Sigmoid colon (tissue), 7 donors: ENCODE results near the gene SPART. TPM values are rescaled to one million over a fixed set of nuclear protein-coding genes. Genes with fewer than 3 reads are reported as not detected.

Source experiments
- DNase-seq: peaks from one replicate; pipeline ENCODE4 v3.0.0-alpha.2; 2019
- H3K27ac ChIP-seq, 4 donors: fragments of 200-600 bp; sonication (generic); one replicate each; pipeline ENCODE4 v1.5.1; 2016 to 2019; ENCODE audit warnings: mild to moderate bottlenecking in 1 of 4
- H3K27me3 ChIP-seq, 3 donors: fragments of 200-600 bp; sonication (generic); one replicate each; pipeline ENCODE4 v1.5.1; 2019; ENCODE audit warnings: mild to moderate bottlenecking in 1 of 3
- H3K36me3 ChIP-seq, 4 donors: fragments of 200-600 bp; sonication (generic); one replicate each; pipeline ENCODE4 v1.5.1; 2016 to 2019
- H3K4me1 ChIP-seq, 4 donors: fragments of 200-600 bp; sonication (generic); one replicate each; pipeline ENCODE4 v1.5.1; 2017 to 2019
- H3K4me3 ChIP-seq, 4 donors: fragments of 200-600 bp; sonication (generic); one replicate each; pipeline ENCODE4 v1.5.1; 2017 to 2019; ENCODE audit warnings: mild to moderate bottlenecking in 2 of 4, moderate library complexity in 1 of 4
- H3K9me3 ChIP-seq, 4 donors: fragments of 200-600 bp in 3 of 4; sonication (generic) in 3 of 4; one replicate each; pipeline versions ENCODE4 v1.5.1 to v1.6.1; 2013 to 2019
- CTCF ChIP-seq, 4 experiments: fragments of 450-650 bp in 3 of 4; fragments of 200-600 bp in 1 of 4; IDR thresholded peaks; one replicate each; pipeline ENCODE4 v1.5.1; 2016 to 2019; ENCODE audit warnings: antibody characterized with exemption in 4 of 4, mild to moderate bottlenecking in 3 of 4, moderate library complexity in 2 of 4
- EP300 ChIP-seq, 4 donors: sonication (generic); formaldehyde crosslinking; IDR thresholded peaks; one replicate each; pipeline ENCODE4 v1.6.1; 2017; ENCODE audit warnings: antibody characterized with exemption in 4 of 4
- POLR2A ChIP-seq, 2 donors: fragments of 450-650 bp; IDR thresholded peaks; one replicate each; pipeline ENCODE4 v1.6.1; 2016; ENCODE audit warnings: antibody characterized with exemption in 2 of 2, mild to moderate bottlenecking in 2 of 2, moderate library complexity in 2 of 2
- POLR2AphosphoS5 ChIP-seq, 4 donors: sonication (generic); formaldehyde crosslinking; IDR thresholded peaks; one replicate each; pipeline ENCODE4 v1.6.1; 2017; ENCODE audit warnings: antibody characterized with exemption in 4 of 4
- WGBS, 2 donors: extraction: QIAGEN DNeasy Blood & Tissue Kit; methylation state at CpG; one replicate each; pipeline ENCODE4 v1.1.7; 2013; 5-methylcytosine and 5-hydroxymethylcytosine counted together
- intact Hi-C: fragments of 100-400 bp; cut with DNase I; formaldehyde crosslinking; loops from one replicate; pipeline ENCODE4 v1.15.1; 2023
- polyA plus RNA-seq, 3 donors: library from polyadenylated mRNA; stranded (reverse); fragments of 200-250 nt; gene quantifications; one replicate each; pipeline ENCODE4 v1.2.3, GENCODE V29; 2013
- total RNA-seq, 4 donors: library from RNA; depleted of rRNA; stranded (reverse); fragments of >200 nt; gene quantifications; one replicate each; pipeline ENCODE4 v1.1.0, GENCODE V29; 2016
- donor health status: healthy with polysubstance abuse.
- donor health status: Bipolar disorder and iron deficiency.
- donor health status: healthy.

The SPART gene
- total and polyA plus RNA-seq, 7 donors: 4.6 to 99.9 (median 83.2) TPM

DNA sequence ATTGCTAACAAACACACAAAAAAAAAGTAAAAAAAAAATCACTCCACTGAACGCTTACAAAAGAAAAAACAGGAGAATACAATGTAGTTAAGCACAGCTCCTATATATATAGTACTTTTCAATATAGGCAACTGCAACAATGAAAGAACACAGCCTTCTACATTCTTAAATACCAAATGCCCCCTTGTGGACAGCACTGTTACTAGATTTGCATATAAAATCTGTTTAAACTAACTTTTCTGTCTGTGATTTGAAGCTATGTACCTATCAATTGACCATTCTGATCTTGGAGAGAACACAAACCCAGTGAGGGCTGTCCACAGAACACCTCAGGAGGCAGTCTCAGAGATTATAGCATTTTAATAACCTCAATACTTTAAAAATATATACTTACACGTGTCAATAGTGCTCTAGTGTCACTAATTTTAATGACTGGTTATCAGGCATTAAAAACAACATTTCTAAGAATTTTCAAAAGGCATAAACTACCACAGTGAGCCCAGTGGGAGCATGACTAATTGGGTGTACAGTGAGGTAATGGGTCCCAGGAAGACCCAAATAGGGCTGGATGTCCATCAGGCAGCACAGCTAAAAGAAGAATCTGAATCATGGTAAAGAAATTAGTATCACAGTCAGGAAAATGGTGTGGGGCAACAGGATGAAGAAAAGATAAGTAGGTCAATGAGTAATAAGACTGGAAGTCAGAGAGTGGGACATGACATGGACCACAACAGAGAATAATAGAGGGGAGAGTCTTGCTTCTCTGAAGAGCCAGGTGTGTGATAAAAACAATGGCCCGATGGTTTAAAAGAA is 70.8 kb downstream of the SPART start:
- Histone ChIP-seq H3K9me3 (no peaks in the 10 kb centered on the region), H3K4me3 (no peak overlapping the region), H3K4me1 (no peaks in the 10 kb centered on the region), H3K36me3 (no peaks in the 10 kb centered on the region), H3K27me3 (no peaks in the 10 kb centered on the region), H3K27ac (no peak overlapping the region)
- TF ChIP-seq POLR2A (IDR thresholded peaks at IDR 0.05) (no peak), EP300 (IDR thresholded peaks at IDR 0.05) (no peak), POLR2AphosphoS5 (IDR thresholded peaks at IDR 0.05) (no peak), CTCF (IDR thresholded peaks at IDR 0.05) (peak; percentile 24 to 67 (median 52))
- intact Hi-C loops: loop anchor here (1.0 kb wide), 1 partner anchor 297 kb away; no protein-coding TSS in a partner anchor
- WGBS, 2 donors: 77 to 82% methylated on average over 3 of the region's 3 CpGs
- DNase-seq: no peak

- no peak overlapping the region for H3K4me3 ChIP-seq
- no peaks in the 10 kb centered on the region for H3K36me3 ChIP-seq
- no peaks in the 10 kb centered on the region for H3K4me1 ChIP-seq
- H3K27me3 ChIP-seq: no peaks in the 10 kb centered on the region
- no peak for DNase-seq
- intact Hi-C loops: no loop called here
- 91 to 94% methylated on average over 2 of the region's 2 CpGs for WGBS, 2 donors
- TF ChIP-seq POLR2A (IDR thresholded peaks at IDR 0.05): no peak
- TF ChIP-seq POLR2AphosphoS5 (IDR thresholded peaks at IDR 0.05): no peak
- no peak for TF ChIP-seq CTCF (IDR thresholded peaks at IDR 0.05)
- TF ChIP-seq EP300 (IDR thresholded peaks at IDR 0.05): no peak
- H3K27ac ChIP-seq: no peak overlapping the region
- H3K9me3 ChIP-seq: no peaks in the 10 kb centered on the region
Observed at GRCh38 chr13:36273431-36273830, 72.8 kb downstream of the SPART start.

DNA sequence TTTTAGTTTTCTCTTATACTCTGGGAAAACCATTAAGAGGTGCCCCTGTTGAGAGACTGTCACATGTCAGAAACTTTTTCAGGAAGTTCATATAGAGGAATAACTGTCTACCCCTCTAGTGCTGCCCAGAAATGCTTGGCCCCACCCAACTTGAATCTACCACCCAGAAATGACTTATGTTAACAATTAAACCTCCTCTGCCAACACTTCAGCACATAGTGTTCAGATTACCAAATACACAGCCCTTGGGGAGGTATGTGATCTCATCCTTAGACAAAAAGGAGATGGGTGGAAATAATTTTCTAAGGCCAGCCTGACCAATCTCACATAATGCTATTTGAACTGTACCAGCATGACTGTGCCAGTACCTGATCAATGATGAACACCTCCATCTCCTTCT is 84.2 kb downstream of the SPART start:
- DNase-seq: no peak
- intact Hi-C loops: no loop called here
- no peaks in the 10 kb centered on the region for H3K36me3 ChIP-seq
- no peak overlapping the region for H3K27ac ChIP-seq
- H3K4me1 ChIP-seq: no peaks in the 10 kb centered on the region
- H3K9me3 ChIP-seq: no peaks in the 10 kb centered on the region
- H3K27me3 ChIP-seq: no peaks in the 10 kb centered on the region
- H3K4me3 ChIP-seq: no peak overlapping the region
- TF ChIP-seq POLR2AphosphoS5 (IDR thresholded peaks at IDR 0.05) (no peak), EP300 (IDR thresholded peaks at IDR 0.05) (no peak)

DNA sequence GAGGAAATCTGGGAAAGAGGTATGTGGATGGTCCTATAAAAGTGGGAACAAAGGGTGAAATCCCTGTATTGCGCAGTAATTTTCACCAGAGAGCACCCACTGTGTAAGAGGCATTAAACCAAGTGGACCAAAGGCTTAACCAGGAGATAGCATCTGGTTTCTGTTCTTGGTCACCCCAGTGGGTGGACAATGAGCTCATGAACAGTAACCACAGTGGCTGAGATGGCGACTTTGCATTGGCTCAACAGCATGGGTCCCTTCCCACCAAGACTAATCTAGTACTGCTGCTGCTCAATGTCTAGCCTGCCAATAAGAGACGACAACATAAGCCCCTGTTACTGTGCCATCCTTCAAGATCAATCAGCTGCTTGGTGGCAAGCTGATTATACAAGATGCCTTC is 85.2 kb downstream of the SPART start:
- no peak for DNase-seq
- H3K36me3 ChIP-seq: no peaks in the 10 kb centered on the region
- intact Hi-C loops: no loop called here
- no peaks in the 10 kb centered on the region for H3K27me3 ChIP-seq
- TF ChIP-seq POLR2AphosphoS5 (IDR thresholded peaks at IDR 0.05) (no peak), EP300 (IDR thresholded peaks at IDR 0.05) (no peak), POLR2A (IDR thresholded peaks at IDR 0.05) (no peak)
- WGBS, 2 donors: 92 to 93% methylated on average over 3 of the region's 3 CpGs
- H3K4me3 ChIP-seq: no peak overlapping the region
- H3K9me3 ChIP-seq: no peaks in the 10 kb centered on the region
- no peak overlapping the region for H3K27ac ChIP-seq
- H3K4me1 ChIP-seq: no peaks in the 10 kb centered on the region

DNA sequence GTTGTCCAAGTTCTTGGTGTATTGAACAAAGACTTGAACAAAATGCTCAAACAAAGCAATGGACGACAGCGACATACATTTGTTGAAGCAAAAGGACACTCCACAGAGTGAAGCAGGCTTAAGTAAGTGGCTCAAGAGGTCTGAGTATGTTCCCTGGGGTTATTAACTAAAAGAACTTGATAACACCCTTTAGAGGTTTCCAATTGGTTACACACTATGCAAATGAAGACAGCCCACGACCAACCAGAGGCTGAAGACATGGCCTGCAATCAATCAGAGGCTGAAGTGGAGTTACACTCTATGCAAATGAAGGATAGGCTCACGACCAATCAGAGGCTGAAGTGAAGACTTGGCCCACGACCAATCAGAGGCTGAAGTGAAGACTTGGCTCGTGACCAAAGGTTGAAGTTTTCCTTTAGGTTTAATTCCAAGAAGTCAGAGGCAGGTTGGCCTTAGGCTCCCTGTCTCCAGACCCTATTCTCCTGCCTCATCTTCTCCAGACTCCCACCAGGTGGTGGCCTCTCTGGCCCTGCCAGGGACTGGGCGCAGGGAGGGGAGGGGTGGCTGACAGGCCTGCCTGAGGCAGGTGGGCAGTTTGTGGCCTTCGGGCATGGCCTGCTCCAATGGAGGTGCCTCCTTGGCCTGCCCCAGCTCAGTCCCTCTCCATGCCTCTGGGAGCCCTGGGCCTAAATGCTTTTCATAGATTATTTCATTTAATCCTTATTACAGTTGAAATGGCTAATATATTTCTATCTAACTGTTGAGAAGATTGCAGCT is 86.6 kb downstream of the SPART start:
- no peaks in the 10 kb centered on the region for H3K4me1 ChIP-seq
- H3K9me3 ChIP-seq: no peaks in the 10 kb centered on the region
- no peaks in the 10 kb centered on the region for H3K36me3 ChIP-seq
- no peak overlapping the region for H3K27ac ChIP-seq
- DNase-seq: no peak
- 85 to 87% methylated on average over 8 of the region's 8 CpGs for WGBS, 2 donors
- intact Hi-C loops: no loop called here
- no peak overlapping the region for H3K4me3 ChIP-seq
- TF ChIP-seq CTCF (IDR thresholded peaks at IDR 0.05) (no peak), POLR2AphosphoS5 (IDR thresholded peaks at IDR 0.05) (no peak), POLR2A (IDR thresholded peaks at IDR 0.05) (no peak), EP300 (IDR thresholded peaks at IDR 0.05) (no peak)
- no peaks in the 10 kb centered on the region for H3K27me3 ChIP-seq
